GM18507 (cell line): ENCODE data around the gene TP53RK.

Source experiments
- DNase-seq: peaks from one replicate; pipeline ENCODE4 v3.0.0; 2011; ENCODE audit warnings: low read depth; ENCODE audit not compliant: insufficient read length; ENCODE audit errors: extremely low spot score
- FAIRE-seq: peaks from 2 replicates; lab custom pipeline; 2011; peaks lifted over from hg19 to GRCh38; lab: Jason Lieb, UNC

TP53RK gene

DNA sequence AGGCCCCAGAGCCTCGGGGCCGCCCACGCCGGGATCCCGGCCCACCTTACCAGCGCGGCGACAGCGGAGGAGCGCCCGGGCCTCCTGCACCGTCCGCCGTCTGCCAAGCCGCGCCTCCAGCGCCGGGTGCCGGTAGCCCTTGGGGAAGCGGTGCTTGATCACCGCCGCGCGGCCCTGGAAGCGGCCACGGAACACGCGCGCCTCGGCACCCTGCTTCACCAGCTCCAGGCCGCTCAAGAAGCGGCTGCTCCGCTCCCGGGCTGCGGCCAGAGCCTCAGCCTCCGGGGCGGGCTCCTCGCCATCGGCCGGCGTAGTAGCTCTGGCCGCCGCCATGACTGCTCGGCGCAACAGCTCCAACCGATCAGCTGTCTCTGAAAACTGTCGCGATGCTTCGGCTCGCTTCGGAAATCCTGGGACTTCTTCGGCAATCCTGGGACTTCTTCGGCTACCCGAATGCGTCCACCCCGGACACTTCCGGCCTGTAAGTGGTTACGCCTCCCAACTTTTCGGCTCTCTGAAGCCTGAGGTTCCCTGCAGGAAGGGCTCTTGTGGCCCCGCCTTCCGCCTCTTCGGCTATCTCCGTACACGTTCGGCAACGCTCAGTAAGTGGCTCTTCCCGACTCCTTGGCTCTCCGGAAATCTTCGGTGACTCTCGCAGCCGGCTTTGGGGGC lies at the start of gene TP53RK:
TP53RK (minus strand) TSS at position 363 of the 672 bp plus-strand sequence; CDS start at position 333, 30 bp downstream.
- peak; percentile 98 for FAIRE-seq
- DNase-seq = peak; percentile 92

DNA sequence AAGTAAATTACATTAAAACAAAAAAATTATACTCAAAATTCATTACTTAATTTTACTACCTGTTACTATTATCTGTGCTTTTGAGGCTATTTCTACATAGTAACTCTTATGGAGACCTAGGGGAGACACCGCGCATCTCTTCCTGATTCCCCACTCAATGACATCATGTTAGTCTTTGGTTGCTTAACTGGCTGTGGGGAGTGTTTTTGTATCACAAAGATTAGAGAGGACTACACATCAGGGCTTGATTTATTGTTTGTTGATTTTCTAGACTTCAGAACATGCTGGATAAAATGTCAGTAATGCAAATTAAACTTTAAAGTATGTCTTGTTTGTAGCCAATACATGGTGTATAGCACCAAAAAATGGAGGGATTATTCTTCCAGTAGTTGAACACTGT lies 46.2 kb upstream of the TP53RK start:
- FAIRE-seq = no peak
- no peak for DNase-seq

DNA sequence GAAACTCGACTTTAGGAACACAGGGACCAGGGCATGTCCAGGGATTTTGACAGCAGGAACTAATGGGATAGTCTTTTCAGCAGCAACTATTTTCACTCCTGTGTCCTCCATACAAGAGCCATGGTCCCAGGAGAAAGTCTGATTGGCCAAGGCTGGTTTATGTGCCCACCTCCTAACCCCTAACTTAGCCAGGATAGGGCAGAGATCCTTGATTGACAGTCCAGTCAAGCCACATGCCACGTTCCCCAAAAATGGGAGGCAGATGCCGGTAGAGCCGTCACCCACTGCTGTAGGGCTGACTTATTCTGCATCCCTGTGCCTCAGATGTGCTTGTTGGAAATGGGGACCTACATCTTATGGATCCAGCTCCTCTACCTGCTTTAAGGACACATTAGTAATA lies 42.5 kb upstream of the TP53RK start:
- DNase-seq (no peak), FAIRE-seq (no peak)

DNA sequence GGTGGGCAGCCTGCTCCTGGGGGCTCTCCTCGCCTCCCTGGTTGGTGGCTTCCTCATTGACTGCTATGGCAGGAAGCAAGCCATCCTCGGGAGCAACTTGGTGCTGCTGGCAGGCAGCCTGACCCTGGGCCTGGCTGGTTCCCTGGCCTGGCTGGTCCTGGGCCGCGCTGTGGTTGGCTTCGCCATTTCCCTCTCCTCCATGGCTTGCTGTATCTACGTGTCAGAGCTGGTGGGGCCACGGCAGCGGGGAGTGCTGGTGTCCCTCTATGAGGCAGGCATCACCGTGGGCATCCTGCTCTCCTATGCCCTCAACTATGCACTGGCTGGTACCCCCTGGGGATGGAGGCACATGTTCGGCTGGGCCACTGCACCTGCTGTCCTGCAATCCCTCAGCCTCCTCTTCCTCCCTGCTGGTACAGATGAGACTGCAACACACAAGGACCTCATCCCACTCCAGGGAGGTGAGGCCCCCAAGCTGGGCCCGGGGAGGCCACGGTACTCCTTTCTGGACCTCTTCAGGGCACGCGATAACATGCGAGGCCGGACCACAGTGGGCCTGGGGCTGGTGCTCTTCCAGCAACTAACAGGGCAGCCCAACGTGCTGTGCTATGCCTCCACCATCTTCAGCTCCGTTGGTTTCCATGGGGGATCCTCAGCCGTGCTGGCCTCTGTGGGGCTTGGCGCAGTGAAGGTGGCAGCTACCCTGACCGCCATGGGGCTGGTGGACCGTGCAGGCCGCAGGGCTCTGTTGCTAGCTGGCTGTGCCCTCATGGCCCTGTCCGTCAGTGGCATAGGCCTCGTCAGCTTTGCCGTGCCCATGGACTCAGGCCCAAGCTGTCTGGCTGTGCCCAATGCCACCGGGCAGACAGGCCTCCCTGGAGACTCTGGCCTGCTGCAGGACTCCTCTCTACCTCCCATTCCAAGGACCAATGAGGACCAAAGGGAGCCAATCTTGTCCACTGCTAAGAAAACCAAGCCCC lies 36.2 kb upstream of the TP53RK start:
- DNase-seq (no peak), FAIRE-seq (no peak)

DNA sequence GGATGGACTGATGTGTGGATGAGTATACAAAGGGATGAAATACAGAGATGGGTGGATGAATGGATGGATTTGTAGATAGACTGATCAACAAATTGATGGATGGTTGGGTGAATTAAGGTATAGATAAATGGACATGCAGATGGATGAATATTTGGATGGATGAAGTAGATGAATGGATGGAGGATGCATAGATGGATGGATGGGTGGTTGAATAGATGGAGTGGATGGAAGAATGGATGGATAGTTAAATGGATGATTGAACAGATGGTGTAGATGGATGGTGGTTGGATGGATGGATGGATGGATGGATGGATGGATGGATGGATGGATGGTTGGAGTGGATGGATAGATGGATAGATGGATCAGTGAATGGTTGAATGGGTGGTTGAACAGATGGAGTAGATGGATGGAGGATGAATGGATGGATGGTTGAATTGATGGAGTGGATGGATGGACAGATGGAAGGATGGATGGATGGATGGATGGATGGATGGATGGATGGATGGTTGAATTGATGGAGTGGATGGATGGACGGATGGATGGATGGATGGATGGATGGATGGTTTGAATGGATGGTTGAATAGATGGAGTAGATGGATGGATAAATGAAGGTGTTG lies 35.2 kb upstream of the TP53RK start:
- FAIRE-seq = no peak
- DNase-seq = no peak

DNA sequence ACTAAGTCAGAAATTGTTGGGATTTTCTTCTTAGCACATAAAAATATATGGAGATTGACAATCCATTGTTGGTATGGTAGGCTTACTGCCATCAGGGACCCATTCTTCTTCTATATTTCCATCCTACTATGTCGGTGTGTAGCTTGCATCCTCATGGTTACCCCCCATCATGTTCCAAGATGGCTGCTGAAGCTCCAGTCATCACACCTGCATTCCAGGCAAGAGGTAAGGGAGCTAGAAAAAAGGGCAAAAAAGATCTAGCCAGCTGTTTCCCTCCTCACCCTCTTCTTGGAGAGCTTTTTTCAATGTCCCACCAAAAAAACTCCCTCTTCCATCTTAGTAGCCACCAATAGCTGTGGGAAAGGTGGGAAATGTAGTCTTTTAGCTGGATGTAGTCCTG lies 33.8 kb upstream of the TP53RK start:
- FAIRE-seq = no peak

DNA sequence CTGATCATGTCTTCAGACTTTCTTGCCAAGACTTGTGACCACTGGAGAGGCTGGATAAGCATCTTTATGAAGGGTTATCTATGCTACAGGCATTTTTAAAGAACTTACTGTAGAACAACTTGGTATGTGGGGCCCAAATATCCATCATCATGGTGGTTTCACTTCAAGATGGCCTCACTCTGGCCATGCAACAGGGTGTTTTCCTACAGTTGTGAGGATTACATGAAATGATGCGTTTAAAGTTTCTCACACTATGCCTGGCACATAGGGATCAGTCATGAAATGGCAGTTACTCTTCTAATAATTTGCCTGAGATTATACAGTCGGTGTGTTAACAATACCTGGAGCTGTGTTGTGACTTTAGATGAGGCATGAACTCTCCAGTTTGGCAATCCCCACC lies 33.2 kb upstream of the TP53RK start:
- DNase-seq (no peak), FAIRE-seq (no peak)

More for the DNA sequence above, 33.8 kb upstream of the TP53RK start:
- no peak for DNase-seq

DNA sequence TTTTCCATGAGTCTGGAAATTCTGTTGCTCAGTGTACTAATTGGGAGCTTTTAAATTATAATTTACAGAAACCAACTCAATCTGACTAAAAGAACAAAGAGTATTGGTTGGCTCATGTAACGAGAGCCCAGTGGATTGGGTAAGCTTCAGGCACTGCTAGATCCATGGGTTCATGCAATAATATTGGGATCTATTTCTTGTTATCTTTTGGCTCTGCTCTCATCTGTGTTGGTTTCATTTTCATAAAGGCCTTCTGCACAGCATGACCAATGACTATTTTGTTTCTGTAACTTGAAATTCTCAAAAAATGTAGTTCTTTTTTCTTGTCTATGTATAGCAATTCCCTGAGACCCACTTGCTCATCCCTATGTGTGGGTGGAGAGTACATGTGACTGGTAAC lies 32.2 kb upstream of the TP53RK start:
- FAIRE-seq (no peak), DNase-seq (no peak)

DNA sequence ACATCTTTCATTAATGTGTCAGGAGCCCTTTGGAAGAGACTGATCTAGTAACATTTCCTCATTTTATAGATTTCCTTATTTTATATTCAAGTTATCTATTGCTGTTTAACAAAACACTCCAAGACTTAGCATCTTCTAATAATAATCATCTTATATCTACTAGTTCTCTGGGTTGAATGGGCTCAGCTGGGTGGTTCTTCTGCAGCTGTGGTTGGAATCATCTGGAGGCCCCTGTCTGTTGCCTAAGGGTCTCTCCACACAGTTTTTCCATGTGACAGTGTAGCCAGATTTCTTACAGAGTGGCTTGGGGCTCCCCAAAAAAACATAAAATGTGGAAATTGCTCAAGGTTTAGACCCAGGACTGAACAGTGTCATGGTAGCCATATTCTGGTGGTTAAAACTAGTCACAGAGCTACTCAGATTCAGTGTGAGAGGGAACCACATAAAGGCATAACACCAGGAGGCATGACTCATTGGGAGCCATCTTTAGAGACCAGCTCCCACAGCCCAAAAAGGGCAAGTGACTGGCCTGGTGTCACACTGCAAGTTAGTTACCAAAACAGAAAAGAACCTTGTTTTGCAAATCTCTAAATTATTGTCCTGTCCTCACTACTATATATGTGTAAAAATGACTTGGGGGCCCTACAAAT lies 31.7 kb upstream of the TP53RK start:
- DNase-seq = no peak
- no peak for FAIRE-seq

DNA sequence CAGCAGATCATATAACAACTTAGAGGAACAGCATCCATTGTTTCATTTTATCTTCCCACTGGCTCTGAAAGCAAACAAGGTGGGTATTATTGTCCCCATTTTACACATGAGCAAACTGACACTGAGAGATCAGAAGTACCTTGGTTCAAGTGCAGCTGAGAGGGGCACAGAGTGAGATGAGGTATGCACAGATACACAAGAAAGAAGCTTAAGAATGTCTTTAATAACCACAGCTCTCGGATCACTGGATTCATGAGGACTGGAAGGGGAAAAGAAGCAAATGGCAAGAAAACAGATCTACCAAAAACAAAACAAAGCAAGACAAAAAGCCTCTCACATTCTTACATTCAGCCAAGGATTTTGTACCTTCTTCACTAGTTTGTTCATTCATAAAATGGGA lies 30.8 kb upstream of the TP53RK start:
- DNase-seq (no peak), FAIRE-seq (no peak)

DNA sequence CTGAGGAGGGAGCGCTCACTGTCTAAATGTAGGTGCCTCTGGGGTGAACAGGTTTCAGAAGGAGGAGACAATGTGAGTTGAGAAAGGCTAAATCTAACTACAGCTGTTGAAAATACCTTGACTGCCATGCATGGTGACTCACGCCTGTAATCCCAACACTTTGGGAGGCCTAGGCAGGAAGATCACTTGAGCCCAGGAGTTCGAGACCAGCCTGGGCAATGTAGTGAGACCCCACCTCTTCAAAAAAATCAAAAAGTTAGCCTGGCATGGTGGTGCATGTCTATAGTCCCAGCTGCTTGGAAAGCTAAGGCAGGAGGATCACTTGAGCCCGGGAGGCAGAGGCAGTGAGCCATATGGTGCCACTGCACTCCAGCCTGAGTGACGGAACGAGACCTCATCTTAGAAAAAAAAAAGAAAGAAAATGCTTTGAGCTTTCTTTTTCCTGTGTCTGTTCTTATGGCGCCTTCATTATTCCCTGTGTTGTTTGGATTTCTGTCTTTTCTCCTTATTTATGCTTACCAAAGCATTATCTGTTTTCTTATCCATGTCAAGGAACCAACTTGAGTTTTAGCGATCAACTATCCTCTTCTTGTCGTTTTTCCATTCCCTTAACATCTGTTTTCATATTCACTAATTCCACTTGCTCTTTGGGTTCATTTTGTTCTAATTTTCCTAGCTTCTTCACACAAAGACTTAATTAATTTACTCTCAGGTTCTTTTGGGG lies 28.7 kb upstream of the TP53RK start:
- FAIRE-seq (no peak), DNase-seq (no peak)

DNA sequence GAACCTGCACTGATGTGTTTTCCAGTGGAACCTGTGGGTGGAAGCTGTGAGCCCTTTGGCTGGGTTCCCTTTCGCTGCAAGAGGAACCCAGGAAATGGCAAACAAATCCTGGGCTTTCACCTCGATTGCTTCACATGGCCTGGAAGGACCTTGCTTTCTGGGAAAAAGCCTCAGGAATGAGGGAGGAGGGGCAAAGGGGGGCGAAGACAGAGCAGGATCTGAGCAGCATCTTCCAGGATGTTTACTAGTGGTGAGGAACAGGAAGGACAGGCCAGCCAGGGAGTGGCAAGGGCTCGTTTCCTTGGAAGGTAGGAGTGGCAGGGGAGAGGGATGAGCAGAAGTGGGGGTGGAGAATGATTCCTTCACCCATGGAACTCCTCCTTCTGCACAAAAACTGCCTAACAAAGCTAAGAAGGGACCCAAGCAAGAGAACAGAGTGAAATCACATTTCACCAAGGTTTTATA lies 26.1 kb upstream of the TP53RK start:
- FAIRE-seq = no peak
- no peak for DNase-seq

DNA sequence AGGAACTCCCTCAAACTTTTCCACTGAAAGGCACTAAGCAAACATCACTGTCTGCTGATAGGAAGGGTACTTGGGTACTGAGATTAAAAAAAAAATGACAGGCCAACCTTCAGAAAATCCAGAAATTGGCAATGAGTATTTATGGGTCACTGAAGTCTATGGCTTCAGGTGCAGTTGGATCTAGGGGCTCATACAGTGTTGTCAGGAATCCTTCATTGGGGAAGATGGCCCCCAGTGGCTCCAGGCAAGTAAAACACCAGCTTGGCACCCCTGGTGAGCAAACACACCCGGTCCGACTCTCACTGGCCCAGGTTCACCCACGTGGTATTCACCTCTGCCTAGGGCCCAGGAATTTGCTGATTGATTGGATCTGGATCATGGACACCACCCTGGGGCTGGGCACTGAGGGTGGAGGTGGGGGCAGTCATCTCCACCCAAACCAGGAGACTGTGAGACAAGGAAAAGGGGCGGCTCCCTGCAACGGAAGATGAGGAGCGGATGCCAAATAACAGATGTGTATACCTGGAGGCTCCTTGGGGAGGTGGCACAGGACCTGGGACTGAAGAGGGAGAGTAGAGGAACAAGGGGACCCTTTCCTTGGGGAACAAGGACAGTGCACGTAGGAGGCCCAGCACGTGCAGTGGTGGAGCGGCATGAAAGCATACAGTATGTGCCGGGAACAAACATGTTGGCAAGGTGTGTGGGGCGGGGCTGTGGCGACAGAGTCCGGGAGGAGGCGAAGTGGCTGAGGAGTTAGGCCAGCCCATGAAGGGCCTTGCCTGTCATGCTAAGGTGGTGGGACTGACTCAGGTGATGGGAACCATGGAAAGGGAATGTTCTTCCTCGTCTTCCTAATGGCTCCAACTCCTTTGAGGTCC lies 25.0 kb upstream of the TP53RK start:
- DNase-seq (no peak), FAIRE-seq (no peak)

DNA sequence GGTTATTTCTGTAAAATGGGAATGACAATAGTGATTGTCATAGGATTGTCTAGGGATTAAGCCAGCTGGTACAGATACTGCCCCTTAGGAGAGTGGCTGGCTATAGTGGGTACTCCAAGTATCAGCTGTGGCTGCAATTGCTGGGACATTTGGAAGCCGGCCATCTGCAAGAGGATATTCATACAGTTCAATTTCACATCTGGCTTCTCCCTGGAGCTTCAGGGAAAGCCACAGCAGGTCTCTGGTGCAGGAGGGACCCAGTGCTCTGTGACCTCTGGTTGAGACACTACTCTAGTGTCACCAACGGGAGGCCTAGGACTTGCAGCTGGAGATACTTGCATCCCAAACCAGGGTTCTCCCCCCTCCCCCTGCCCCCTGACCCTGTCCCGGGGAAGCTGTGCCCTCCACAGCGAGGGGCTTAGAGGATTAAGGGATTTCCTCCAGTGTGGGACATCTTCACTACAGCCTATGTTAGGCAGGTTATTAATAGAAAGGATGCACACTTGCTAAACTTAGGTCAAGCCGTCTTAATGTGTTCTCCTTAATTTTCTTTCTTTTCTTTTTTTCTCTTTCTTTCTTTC lies 22.9 kb upstream of the TP53RK start:
- no peak for DNase-seq
- no peak for FAIRE-seq

DNA sequence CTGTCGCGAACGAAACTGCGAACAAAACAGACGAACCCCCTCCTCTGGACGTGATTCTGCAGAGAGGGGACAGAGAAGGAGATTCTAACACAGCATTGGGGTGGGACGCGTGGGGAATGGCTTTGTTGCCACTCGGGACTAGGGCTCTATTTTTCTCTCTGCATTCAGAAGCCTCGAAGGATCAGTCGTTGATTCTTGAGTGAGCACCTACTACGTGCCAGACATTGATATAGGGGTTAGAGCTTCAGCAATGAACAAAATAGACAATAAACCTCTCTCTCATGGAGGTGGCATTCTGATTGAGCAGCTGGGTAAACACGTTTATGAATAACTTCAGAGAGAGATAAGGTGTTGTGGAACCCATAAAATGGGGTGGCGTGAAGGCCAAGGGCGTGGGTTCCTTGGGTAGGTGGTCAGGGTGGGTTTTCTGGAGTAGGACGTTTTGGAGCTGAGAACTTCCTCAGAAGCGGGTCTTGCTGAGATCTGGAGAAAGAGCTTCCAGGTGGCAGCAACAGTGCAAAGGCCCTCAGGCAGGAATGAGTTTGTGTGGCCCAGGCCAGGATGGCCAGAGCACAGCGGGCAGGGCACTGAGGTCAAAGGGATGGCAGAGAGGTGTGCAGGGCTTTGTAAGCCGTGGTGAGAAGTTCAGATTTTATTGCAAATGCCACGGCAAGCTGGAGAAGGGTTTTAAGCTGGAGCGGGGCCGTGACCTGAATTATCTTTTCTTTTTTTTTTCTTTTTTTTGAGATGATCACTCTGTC lies 21.1 kb upstream of the TP53RK start:
- DNase-seq (no peak), FAIRE-seq (no peak)

DNA sequence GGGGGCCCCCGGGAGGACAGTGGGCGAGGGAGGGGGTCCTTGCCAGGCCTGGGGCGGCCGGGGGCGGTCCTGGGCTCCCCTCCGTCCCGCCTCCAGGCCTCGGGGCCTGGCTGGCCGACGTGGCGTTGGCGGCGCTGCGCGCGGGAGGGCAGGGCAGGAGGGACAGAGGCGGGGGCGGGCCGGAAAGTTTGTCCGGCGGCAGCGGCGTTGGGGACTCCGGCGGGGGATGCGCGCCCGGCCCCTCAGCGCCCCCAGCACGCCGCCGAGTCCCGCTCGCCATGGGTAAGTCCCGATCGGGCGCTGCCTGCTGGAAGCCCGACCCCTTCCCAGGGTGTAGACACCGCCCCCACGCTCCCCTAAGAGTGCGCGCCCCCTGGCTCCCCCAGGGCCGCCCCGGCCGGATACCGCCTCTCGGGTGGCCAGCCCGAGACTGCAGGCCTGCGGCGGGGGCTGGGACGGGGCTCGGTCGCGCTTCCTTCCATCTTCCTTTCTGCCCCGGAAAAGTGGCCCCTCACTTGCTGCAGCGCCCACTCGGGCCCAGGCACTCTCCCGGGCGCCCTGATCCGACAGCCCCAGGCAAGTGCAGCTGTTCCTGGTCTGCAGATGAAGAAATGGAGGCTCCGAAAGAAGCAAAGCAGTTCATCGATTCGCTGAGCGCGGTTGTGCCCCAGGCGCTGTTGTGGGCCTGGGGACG lies 20.4 kb upstream of the TP53RK start, which contains the start of gene SLC2A10:
SLC2A10 (plus strand) TSS at position 191 of the 694 bp plus-strand sequence; CDS start at position 279, 88 bp downstream.
- no peak for DNase-seq
- no peak for FAIRE-seq
